Measurements from ENCODE around the gene KIF7. TPM values are rescaled to one million over a fixed set of nuclear protein-coding genes. Genes with fewer than 3 reads are reported as not detected.

Gene KIF7, protein sequence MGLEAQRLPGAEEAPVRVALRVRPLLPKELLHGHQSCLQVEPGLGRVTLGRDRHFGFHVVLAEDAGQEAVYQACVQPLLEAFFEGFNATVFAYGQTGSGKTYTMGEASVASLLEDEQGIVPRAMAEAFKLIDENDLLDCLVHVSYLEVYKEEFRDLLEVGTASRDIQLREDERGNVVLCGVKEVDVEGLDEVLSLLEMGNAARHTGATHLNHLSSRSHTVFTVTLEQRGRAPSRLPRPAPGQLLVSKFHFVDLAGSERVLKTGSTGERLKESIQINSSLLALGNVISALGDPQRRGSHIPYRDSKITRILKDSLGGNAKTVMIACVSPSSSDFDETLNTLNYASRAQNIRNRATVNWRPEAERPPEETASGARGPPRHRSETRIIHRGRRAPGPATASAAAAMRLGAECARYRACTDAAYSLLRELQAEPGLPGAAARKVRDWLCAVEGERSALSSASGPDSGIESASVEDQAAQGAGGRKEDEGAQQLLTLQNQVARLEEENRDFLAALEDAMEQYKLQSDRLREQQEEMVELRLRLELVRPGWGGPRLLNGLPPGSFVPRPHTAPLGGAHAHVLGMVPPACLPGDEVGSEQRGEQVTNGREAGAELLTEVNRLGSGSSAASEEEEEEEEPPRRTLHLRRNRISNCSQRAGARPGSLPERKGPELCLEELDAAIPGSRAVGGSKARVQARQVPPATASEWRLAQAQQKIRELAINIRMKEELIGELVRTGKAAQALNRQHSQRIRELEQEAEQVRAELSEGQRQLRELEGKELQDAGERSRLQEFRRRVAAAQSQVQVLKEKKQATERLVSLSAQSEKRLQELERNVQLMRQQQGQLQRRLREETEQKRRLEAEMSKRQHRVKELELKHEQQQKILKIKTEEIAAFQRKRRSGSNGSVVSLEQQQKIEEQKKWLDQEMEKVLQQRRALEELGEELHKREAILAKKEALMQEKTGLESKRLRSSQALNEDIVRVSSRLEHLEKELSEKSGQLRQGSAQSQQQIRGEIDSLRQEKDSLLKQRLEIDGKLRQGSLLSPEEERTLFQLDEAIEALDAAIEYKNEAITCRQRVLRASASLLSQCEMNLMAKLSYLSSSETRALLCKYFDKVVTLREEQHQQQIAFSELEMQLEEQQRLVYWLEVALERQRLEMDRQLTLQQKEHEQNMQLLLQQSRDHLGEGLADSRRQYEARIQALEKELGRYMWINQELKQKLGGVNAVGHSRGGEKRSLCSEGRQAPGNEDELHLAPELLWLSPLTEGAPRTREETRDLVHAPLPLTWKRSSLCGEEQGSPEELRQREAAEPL (N-terminal part only)
- total RNA-seq: 0.44 and 0.71 TPM in 2 replicates

DNA sequence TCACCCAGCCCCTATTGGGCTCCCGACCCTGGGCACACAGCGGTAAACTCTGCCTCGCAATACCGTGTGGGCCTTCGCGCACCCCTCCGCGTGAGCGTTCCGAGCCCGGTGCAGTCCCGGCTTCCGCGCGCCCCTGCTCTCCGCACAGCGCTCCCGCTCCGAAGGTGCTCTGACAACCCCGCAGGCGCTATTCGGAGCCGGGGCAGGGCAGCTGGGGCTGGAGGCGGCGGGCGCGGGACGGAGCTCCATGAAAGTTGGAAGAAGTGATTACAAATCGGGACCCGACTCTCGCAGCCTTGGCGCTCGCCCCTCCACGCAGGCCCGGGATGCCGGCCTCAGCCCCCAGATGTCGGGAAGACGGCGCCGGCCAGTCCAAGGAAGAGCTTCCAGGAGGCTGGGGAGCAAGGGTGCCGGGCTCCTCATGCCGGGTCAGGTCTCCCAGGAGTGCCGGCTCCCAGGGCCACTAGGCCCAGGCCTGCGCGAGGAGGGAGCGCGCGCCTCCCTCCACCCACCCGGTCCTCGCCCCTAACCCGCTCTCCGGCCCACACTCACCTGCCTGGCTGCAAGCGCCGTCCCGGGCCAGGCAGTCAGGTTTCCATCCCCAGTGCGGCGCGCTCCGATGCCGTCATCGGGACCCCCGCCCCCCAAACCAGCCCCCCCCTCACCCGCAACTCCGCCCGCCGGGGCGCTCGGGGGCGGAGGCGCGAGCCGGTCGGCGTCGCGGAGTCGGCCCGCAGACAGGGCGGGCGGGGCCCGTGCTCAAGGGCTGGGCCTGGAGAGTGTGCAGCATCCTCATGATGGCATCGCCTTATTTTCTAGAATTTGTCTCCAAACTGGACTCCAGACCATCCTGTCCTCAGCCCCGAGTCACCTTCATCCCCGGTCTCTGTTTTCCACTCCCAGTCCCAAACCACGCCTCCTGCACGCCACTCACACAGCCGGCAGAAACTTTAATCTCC, at the start of gene KIF7:
Gene KIF7, minus strand, starts transcription at position 621 of the 959 bp plus-strand sequence. CDS start 2,537 bp downstream, outside the sequence.
- intact Hi-C loops (cut with micrococcal nuclease): no loop called here

DNA sequence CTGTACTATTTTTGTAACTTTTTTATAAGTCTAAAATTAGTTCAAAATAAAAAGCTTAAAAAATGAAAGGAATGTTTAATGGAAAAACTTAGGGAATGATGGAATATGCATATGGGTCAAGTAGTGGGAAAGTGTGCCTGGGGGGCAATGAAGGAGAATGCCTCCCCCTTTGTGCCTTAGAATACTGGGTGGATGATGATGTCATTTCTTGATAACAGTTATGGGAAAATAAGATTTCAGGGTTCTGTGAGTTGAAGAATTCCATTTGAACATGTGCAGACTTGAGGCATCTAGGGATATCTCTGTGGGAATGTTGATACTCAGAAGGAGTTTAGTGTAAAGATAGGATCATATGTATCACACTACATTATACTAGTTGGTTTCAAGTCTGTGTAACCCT, 49.1 kb upstream of the KIF7 start:
- intact Hi-C loops (cut with micrococcal nuclease): no loop called here

DNA sequence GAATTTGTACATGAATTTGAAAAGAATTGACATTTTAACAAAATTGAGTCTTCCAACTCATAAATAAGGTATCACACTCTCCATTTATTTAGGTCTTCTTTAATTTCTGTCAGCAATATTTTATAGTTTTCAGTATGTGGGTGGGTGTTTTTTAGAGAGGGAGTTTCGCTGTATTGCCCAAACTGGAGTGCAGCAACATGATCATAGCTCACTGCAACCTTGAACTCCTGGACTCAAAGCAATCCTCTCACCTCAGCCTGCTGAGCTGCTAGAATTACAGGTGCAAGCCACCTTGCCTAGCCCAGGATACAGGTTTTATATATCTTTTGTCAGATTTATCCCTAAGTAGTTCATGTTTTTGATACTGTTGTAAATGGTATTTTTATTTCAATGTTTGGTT, 39.9 kb upstream of the KIF7 start:
- intact Hi-C loops (cut with micrococcal nuclease): no loop called here

GRCh38 chr15:89693696-89694095, 38.4 kb upstream of the KIF7 start:
- intact Hi-C loops (cut with micrococcal nuclease): no loop called here

DNA sequence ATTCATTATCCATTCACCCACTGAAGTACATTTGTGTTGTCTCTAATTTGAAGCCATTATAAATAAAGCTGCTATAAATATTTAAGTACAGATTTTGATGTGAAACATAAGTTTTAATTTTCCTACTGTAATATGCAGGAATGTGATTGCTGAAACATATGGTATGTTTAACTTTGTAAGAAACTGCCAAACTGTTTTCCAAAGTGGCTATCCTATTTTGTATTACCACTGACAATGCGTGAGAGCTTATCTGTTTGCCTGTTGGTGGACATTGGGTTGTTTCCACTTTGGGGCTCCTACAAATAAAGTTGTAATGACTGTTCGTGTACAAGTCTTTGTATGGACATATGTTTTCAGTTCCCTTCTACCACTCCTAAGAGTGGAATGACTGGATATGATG, 37.8 kb upstream of the KIF7 start:
- intact Hi-C loops (cut with micrococcal nuclease): no loop called here

GRCh38 chr15:89690276-89691218, 35.3 kb upstream of the KIF7 start, which contains the start of the genes PEX11A and WDR93:
Gene PEX11A (minus strand): TSS chr15:89690754. CDS start chr15:89690632, 122 bp downstream.
Gene WDR93 (plus strand): TSS chr15:89690811. CDS start chr15:89701747, 10,936 bp downstream.
- intact Hi-C loops (cut with micrococcal nuclease): loop anchor here (2.0 kb wide), 1 partner anchor 116 kb away; the partner anchor contains the start of gene TICRR

DNA sequence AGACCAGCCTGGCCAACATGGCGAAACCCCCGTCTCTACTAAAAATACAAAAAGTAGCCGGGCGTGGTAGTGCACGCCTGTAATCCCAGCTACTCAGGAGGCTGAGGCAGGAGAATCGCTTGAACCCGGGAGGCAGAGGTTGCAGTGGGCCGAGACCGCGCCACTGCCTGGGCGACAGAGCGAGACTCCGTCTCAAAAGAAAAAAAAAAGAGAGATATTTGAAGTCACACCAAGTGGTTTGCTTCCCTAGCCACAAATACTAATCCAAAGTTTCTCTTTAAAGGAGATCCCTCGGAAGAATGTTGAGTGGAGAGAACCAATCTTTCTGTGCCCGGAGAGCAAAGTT, 34.6 kb upstream of the KIF7 start:
- intact Hi-C loops (cut with micrococcal nuclease): loop anchor here (2.0 kb wide), 1 partner anchor 115 kb away; the partner anchor contains the start of gene TICRR

GRCh38 chr15:89686522-89686921, 31.3 kb upstream of the KIF7 start:
- intact Hi-C loops (cut with micrococcal nuclease): no loop called here

- intact Hi-C loops (cut with micrococcal nuclease): no loop called here
Observed at GRCh38 chr15:89685995-89686394, 30.7 kb upstream of the KIF7 start.

- intact Hi-C loops (cut with micrococcal nuclease): no loop called here
Observed at GRCh38 chr15:89681146-89681545, 25.9 kb upstream of the KIF7 start.

DNA sequence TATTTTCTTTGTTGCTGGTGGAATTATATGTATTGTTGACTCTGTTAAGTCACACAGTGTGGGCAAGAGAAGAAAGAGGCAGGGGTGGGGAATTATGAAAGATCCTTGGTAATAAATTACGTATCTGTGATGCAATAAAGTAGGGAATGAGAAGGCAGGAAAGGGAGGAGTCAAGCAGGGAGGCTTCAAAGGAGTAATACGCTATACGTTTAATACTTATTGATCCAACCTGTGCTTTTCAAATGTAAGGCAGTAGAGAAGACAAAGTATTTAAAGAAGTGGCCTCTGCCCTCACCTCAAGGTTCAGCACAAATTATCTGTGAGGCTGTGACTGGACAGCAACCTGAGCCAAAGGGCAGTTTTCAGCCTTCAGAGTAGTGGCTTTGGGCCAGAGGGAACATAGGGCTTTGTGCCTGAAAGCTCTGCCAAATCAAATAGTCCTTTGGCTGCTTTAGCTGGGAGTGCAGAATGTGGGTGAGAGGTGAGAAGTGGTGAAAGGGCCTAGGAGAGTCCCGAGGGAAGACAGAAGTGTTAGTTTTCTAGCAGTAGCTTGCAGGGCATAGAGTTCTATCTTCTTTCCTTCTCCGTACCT, 25.1 kb upstream of the KIF7 start:
- intact Hi-C loops (cut with micrococcal nuclease): no loop called here

- intact Hi-C loops (cut with micrococcal nuclease): no loop called here
Observed at GRCh38 chr15:89679212-89679611, 23.9 kb upstream of the KIF7 start, which contains the start of gene PLIN1. Gene PLIN1 (minus strand): TSS chr15:89679367. CDS start chr15:89677489, 1,878 bp downstream.

DNA sequence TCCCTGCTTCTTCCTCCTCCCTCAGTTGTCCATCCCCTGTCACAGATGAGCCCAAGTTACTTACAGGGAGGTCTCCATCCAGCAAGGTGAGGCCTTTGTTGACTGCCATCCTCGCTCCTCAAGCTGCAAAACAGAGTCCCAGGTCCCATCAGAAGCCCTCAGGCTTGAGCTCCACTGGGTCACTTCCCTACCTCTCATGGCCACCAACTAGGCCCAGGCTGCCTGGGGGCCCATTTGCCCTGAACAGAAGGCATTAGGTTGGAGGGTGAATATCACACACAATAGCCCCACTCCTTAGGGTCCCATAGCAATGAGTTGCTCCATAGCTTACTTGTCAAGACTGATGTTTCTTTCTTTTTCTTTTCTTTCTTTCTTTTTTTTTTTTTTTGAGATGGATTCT, 22.1 kb upstream of the KIF7 start:
- intact Hi-C loops (cut with micrococcal nuclease): no loop called here

- intact Hi-C loops (cut with micrococcal nuclease): no loop called here
Observed at GRCh38 chr15:89675606-89676005, 20.3 kb upstream of the KIF7 start.

DNA sequence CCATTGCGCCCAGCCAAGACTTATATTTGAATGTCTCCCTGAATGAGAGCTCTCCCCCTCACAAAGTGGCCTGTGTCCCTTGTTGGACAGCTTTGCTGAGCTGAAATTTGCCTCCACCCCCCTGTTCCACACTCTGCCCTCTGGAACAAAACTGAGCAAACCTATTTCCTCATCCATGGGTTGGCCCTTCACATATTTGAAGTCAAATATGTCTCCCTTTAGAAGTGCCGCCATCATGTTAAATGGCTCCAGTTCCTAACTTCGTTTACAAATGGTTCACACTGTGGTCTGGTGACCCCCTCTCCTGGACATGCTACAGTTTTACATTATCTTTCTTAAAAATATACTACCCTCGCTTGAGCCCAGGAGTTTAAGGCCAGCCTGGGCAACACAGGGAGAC, 19.3 kb upstream of the KIF7 start:
- intact Hi-C loops (cut with micrococcal nuclease): no loop called here

DNA sequence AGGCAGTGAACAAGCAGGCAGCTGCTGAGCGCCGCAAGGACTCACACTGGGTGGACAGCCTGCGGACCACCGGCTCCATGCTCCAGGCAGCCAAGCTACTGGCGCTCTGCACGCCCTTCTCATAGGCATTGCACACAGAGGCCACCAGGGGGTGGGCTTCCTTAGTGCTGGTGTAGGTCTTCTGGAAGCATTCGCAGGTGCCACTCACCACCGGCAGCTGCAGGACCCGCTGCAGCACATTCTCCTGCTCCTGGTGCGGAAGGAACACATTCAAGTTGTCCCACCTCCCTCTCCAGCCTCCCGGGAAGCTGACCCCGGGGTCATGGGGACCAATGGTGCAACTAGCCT, 17.9 kb upstream of the KIF7 start:
- intact Hi-C loops (cut with micrococcal nuclease): no loop called here

DNA sequence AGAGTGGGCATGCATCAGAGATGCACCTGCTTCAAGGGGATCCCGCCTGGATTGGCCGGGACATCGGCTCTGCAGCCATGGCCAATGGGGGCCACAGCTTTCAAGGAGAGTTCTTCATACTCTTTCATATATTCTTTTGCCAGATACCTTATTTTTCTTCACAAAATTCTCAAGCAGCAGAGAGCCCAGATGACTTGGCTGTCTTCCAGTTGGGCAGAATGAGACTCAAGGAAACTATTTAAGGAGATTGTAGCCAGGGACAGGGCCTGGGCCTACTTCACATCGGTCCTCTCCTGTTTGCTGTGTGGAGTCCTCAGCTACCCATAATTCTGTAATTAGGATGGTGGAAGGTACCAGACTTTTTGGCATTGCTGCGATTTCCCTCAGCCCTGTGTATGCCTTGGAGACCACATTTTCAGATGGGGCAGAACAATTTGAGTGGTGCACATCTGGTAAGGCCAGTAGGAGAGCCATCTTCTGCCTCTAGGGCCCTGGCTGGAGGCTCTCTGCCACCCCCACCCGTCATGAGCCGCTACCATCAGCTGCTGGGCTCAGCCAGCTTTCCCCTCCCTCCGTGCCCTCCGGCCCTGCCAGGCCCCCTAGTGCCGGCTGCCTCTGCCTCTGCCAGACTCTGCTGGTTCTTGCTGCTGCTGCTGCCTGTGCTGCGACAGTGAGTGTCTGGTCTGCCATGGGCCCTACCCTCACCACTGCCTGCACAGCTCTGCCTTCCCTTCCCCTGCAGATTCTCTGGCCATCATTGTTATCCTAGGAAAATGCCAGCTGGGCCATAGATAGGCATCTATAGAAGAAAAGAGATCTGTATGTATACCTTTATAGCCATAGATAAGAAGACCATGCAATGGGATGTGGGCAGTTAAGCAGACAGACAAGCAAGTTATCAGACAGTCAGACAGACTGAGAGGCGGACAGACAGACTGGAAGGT, 17.2 kb upstream of the KIF7 start:
- intact Hi-C loops (cut with micrococcal nuclease): no loop called here

Data from T-helper 1 cell treated with Interleukin-12 subunit alpha and Interleukin-12 subunit beta and Interleukin-4 antibody, amounts not matched to agents 30 ng/mL and 1 ng/mL, for 36 hours (primary cell).